Measurements from ENCODE around the gene COPG1.
A peak's percentile ranks its signal among the peaks of the same experiment; 100 is the strongest.

The COPG1 gene

DNA sequence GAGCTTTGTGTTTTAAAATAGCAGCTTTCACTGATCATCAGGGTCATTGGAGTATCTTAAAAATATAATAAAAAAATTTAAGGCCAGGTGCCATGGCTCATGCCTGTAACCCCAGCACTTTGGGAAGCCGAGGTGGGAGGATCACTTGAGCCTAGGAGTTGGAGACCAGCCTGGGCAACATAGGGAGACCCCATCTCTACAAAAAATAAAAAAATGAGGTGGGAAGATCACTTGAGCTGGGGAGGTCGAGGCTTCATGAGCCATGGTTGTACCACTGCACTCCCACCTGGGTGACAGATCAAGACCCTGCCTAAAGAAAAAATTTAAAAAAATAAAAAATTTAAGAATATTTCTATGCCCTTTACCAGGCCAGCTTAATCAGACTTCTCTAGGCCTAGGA, 30.8 kb downstream of the COPG1 start:
- no peak for DNase-seq (ENCODE audit: low spot score)

DNA sequence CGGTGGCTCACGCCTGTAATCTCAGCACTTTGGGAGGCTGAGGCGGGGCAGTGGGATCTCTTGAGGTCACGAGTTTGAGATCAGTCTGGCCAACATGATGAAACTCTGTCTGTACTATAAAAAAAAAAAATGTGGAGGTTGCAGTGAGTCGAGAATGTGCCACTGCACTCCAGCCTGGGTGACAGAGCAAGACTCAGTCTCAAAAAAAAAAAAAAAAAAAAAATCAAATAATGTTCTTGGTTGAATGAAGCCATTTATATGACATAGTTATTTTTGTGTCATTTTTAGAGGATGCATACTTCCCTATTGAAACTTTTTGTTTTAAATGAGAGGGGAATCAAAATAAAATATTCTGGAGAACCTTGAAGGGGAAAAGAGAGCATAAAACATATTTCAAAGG, 32.3 kb downstream of the COPG1 start:
- no peak for DNase-seq (ENCODE audit: low spot score)

DNA sequence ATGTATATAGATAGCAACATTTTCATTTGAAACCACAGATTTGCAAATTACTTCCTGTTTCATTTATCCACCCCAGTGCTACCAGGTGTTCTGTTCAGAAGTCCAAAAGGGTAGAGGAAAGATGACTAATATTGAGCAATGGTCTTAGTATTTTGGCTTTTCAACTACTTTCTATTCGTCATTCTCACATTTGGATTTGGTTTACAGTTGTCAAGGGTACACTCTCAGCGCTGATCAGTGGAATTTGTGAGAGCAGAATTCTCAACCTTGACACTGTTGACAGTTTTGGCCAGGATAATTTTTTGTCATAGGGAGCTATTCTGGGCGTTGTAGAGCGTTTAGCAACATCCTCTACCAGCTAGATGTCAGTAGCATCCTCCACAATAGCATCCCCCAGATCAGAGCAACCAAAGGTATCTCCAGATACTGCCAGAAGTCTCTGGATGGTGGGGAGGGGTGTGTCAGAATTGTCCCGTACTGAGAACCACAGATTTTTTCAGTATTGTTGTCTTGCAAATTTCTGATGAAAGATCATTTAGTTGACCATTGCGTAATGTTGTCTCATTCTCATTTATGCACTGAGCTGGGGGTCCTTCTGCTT, 33.4 kb downstream of the COPG1 start:
- peak; percentile 40 for DNase-seq (ENCODE audit: low spot score)

DNA sequence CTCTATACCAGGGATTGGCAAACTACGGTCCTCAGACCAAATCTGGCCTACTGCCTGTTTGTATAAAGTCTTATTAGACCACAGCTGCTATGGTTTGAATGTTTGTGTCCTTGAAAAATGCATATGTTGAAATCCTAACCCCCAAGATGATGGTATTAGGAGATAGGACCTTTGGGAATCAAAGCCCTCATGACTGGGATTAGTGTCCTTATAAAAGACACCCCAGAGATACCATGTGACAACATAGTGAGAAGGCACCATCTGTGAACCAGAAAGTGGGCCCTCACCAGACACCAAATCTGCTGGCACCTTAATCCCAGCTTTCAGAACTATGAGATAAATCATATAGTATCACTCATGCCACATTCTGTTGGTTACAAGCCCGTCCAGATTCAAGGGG, 36.7 kb downstream of the COPG1 start:
- no peak for DNase-seq (ENCODE audit: low spot score)

DNA sequence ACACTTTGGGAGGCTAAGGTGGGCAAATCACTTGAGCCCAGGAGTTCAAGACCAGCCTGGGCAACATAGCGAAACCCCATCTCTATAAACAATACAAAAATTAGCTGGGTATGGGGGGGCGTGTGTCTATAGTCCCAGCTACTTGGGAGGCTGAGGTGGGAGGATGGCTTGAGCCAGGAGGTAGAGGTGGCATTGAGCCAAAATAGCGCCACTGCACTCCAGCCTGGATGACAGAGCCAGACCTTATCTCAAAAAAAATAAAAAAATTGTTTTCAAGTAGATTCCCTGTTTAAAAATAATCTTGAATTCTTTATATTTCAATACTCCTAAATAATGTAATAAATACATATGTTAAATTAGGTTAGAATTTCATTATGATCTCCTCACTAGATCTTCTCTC, 39.0 kb downstream of the COPG1 start:
- no peak for DNase-seq (ENCODE audit: low spot score)

DNA sequence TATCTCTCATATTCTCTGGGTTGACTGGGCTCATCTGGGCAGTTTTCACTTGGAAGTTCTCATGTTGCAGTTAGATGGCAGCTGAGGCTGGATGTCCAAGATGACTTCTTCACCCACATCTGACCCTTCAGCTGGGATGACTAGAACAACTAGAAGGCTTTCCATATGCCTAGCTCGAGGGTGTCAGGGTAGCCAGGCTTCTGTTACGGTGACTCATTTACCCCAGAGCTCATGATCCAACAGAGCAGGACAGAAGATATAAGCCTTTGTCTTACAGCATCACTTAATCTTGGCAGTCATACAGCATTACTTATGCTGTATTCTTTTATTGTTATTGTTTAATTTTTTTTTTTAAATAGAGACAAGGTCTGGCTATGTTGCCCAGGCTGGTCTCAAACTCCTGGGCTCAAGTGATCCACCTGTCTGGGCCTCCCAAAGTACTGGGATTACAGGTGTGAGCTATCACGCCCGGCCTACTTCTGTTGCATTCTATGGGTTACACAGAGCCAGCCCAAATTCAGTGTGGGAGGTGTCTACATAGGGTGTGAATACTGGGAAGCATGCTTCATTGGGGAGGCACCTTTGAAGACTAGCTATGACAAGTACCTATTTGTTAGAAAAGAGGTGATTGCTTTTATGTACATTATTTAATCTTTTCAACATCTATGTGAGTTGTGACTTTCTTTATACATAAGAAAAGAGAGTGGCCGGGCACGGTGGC, 40.0 kb downstream of the COPG1 start:
- peak; percentile 52 for DNase-seq (ENCODE audit: low spot score)

DNA sequence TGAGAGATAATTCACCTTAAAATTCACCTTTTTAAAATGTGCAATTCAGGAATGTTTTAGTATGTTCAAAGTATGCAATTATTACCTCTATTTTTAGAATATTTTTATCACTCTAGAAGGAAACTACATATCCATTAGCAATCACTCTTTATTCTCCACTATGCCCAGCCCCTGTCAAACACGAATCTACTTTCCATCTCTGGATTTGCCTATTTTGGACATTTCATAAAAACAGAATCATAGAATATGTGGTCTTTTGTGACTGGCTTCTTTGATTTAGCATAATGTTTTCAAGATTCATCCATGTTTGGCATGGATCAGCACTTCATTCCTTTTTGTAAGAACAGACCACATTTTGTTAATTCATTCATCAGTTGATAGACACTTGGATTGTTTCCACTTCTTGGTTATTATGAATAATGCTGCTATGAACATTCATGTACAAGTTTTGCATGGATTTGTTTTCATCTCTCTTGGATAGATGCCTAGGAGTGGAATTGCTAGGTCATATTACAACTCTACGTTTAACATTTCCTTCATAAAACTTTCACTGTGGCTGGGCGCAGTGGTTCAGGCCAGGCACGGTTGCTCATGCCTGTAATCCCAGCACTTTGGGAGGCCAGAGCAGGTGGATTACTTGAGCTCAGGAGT, 42.0 kb downstream of the COPG1 start:
- no peak for DNase-seq (ENCODE audit: low spot score)

DNA sequence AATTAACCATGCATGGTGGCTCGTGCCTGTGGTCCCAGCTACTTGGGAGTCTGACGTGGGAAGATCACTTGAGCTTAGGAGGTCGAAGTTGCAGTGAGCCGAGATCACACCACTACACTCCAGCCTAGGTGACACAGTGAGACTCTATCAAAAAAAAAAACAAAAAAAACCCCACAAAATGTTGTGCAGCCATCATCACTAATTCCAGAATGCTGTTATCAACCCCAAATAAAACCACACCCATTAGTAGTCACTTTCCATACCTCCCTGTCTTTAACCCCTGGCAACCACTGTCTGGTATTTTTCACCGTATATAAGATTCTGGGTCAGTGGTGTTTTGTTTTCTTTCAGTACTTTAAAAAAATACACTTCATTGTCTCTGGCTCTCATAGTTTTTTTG, 45.9 kb downstream of the COPG1 start:
- DNase-seq (ENCODE audit: low spot score): no peak

DNA sequence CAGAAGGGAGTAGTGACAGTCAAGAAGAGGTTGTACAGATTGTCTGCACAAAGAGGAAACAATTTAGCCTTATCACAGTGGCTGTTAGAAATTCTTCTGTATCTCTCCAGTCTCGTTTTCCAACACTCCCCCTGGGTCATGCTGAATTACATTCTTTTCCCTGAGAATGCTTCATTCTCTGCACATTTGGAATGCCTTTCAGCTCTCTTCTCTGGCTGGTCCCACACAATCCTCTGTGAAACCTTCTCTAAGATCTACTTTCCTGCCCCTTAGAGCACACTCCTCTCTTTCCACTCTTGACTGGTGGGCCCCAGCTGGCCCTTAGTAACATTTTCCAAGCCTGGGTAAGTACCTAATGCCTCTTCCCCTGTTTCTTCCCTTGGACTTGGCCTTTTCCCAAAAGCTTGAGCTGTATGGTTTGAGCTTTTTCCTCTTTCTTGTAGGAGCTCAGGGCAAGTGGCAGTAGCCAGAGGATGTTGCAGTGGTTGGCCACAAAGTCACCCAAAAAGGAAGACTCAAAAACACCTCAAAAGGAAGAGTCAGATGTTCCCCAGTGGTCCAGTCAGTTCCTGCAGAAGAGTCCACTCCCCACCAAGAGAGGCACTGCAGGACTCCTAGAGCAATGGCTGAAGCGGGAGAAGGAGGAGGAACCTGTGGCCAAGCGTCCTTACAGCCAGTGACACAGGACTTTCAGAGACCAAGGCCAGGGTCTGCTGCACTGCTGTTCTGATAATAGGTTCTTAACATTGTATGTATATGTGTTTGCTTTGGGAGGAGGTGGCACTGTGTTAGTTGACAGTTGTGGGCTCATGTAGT, 54.9 kb downstream of the COPG1 start:
- DNase-seq (ENCODE audit: low spot score): no peak

DNA sequence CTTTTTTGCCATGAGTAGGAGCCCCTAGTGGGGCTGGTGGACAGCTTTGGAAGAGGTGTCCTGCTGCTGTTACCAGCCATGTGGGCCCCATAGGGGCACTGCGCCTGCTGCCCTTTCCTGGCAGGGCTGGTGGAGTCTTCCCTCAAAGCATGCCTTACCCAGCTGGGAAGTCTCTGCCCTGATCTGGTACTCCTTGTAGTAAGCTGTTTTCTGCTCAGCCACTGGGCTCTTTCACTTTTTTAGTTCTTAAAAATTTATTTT, 55.5 kb downstream of the COPG1 start:
- no peak for DNase-seq (ENCODE audit: low spot score)

DNA sequence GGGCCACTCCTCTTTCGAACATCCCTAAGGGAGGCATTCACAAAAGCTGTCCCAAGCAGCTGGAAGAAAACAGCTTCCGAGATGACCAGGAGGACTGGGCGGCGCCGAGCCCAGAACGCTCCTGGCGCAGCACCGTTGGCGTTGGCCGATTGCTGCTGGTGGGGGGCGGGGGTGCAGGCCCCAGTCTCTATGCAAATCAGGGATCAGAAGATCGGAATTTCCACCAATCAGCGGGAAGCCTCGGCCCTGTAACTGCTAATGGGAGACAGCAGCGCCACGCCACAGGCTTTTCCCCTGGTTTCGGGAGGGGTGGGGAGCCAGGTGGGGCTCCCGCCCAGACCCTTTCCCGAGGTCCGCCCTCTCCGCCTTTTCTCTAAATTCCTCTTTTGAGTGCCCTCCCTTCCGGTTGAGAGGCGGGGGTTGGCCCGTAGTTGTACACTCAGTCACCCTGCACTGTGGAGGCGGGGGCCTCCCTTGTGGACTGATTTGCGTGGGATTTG, 56.2 kb downstream of the COPG1 start:
- DNase-seq (ENCODE audit: low spot score): no peak

DNA sequence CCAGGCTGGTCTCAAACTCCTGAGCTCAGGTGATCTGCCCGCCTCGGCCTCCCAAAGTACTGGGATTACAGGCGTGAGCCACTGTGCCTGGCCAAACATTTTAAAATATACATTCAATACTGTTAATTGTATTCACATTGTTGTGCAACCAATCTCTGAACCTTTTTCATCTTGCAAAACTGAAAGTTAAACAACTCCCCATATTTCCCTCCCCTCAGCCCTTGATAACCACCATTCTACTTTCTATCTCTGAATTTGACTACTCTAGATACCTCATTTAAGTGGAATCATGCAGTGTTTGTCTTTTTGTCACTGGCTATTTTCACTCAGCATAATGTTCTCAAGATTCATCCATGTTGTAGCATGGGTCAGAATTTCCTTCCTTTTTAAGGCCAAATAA, 59.2 kb downstream of the COPG1 start:
- DNase-seq (ENCODE audit: low spot score): no peak

DNA sequence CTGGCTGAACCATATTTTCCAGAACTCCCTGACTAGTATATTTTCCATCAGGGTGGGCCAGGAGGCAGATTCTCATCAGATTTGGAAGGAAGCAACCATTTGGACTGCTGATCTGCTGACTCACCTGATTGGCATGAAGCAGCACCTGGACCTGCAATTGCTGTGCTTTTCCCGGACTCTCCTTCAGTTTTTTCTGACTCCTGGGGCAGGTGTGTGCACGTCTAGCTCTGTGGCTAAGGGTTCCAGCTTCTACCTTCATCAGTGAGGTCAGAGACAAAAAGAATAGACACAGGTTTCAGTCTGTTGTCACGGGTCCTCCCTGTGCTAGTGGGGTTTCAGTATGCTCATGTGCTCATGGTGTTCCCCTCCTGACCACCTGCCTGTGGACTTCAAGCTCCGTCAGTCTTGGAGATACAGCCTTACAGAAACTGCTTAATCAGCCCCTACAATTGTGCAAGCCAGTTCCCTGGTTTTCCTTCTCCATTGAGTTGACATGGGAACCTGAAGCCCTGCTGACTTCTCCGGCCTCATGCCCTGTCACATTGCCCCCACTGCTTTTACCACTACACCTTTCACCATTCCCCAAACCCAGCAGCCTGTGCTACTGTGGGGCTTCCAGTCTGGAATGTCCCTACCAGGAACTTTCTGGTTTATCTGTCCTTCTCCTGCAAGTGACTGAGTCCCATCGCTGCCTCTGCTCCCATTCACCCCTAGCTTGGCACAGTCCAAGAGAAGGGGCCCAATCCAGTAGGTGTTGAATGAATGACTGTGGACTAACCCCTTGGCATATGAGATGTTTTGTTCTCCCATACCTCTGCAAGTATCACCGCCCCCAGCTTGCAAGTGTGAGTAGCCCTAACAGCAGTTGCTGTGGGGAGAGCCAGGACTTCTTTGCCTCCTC, 61.0 kb downstream of the COPG1 start:
- no peak for DNase-seq (ENCODE audit: low spot score)

DNA sequence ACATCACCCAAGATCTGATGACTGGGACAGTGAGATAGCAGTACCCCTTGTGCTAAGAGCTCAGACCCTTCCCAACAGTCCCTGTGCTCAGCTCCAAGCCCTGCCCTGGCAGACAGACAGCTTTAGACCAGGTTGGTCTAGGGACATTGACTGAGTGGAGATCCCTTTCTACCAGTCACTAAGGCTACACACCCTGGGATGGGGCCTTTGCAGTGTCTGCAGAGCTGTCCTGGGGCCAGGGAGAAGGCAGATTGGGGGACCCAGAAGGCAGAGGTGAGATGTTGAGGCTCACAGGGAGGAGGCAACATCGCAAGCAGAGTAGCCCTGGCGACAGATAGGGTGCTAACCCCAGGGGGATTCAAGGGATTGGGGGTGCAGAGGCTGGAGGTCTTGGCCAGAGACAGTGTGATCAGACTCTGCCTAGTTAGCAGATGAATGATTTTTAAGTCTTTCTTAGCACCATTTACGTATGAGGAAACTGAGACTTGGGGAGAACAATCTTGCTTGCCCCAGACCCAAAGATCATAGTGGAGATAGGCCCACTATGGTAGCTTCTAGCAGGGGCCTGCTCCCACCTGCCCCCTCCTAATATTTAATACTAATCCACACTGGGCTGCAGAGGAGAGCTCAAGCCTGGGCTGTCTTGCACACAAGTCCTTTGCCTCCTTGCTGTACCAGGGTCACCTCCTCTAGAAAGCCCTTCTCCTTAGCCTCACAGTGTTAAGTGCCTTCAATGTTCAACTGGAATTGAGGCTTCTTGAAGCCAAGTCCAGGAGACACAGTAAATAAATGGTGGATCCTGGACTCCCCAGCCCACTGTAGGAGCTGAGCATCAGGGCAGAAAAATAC, 61.9 kb downstream of the COPG1 start:
- DNase-seq (ENCODE audit: low spot score): no peak

DNA sequence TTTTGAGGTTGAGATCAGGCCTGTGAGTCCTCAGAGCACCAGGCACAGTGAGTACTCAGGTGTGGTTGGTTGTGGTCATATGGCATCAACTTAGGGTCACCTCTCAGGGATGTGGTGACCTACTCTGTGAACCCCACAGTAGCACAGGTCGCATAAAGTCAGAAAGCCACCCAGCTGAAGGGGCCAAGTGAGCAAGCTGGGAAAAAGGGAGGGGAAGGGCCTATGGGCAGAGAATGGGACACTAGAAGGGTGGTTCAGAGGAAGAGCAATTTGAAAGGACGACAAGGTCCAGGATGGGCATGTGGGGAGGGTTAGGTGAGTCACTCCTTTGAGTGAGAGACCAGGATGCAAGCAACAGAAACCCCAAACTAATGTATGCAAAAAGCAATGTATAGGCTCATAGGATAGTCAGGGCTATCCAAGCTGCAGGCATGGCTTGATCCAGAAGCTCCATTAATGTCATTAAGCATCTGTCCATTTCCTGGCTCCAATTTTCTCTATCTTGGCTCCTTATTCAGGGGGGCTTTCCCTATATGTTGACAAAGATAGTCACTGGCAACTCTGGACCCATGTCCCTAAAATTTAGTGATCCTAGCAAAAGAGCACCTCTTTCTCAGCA, 62.7 kb downstream of the COPG1 start:
- DNase-seq (ENCODE audit: low spot score): no peak

DNA sequence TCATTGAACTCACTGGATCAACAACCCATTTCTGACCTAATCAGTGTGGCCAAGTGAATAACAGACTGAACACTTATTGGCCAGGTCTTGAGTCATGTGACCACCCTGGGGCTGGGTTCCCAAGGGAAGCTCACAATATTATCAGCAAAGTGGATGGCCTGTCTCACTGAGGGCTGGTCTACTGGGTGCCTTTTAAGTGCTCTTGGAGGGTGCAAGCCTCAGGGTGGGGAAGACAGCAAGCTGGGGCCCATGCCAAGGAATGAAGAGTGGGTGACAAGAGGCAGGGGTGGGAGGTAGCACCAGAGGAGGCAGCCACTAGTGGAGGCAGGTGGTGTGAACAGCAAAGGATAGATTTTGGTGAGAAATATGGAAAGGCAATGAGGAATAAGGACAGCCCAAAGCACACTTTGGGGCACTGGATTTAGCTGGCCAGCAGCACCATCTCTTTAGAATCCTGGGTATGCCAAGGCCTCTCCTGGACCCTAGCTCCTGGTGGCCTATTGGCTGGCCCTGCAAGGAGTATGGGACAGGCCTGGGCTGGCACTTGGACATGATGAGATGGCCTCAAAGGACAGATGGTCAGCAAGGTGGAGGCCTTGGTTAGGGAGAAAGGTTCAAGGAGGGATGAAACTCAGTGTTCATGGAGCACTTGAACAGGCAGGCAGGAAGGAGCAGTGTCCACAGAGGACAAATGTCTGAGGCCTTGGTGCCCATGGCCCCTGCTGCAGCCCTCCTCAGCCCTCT, 63.4 kb downstream of the COPG1 start:
- DNase-seq (ENCODE audit: low spot score): no peak

DNA sequence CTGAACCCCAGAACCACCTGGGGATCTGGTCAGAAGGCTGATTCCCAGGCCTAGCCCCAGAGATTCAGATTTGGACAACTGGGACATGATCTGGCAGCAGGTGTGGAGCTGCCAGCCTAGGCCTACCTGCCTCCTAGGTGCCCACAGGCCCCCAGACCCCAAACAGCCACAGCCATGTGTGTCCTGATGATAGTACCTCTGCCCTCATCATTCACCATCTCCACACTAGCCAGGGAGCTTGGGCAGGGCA, 63.9 kb downstream of the COPG1 start:
- DNase-seq (ENCODE audit: low spot score): no peak

DNA sequence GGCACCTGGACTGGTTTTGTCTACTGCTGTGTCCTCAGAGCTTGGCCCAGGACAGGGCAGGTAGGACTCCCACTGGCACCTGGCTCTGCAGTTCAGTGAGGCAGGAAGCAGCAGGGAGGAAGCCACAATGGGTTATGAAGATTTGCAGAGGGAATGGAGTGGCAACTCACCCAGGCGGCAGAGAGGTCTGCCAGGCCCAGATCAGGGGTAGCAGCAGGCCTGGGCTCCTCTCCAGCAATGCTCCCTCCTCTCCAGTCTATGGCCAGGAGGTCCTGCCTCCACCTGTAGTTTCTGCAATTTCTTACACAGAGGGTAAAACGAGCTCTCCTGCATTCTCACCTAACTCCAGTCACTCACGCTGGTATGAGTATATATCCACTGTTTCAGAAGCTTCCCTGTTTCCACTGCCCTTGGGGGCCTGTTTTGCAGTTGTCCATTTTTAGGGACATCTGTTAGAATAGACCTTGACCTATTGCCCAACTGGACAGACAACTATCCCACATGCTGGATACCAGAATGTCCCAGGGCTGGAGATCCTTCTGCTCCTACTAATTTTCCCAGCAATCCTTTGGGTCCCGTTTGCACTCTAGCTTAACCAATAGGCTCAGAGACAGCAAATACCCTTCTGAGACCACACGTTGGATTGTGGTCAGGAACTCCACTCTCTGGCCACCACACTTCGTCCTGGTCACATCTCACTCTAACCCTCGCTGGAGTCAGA, 64.4 kb downstream of the COPG1 start:
- peak; percentile 60 for DNase-seq (ENCODE audit: low spot score)

All from AG08395 (cell line).